Activated CD4-positive, alpha-beta memory T cell treated with anti-CD3 and anti-CD28 coated beads for 36 hours (primary cell): ENCODE data around the gene CACNA1F. TPM values are rescaled to one million over a fixed set of nuclear protein-coding genes. Genes with fewer than 3 reads are reported as not detected.
A peak's percentile ranks its signal among the peaks of the same experiment; 100 is the strongest.

Experiments used
- CTCF ChIA-PET: fragments of 350-600 bp; sonication (Branson Sonifier 250); formaldehyde crosslinking; loops from one replicate; lab custom pipeline; 2021; ENCODE audit warnings: antibody characterized with exemption, inconsistent platforms; lab: Charles Lee
- POLR2A ChIA-PET: fragments of 350-600 bp; sonication (Branson Sonifier 250); formaldehyde crosslinking; loops from one replicate; lab custom pipeline; 2021; ENCODE audit warnings: antibody characterized with exemption; lab: Charles Lee
- DNase-seq: peaks from one replicate; pipeline ENCODE4 v3.0.0-alpha.2; 2020
- H3K27ac Mint-ChIP-seq: one replicate; pipeline ENCODE4 v1.8.0; 2021; ENCODE audit warnings: mixed read lengths
- H3K27me3 Mint-ChIP-seq: one replicate; pipeline ENCODE4 v1.8.0; 2021; ENCODE audit warnings: mixed read lengths
- H3K36me3 Mint-ChIP-seq: one replicate; pipeline ENCODE4 v1.8.0; 2021; ENCODE audit warnings: mixed read lengths
- H3K4me1 Mint-ChIP-seq: one replicate; pipeline ENCODE4 v1.8.0; 2021; ENCODE audit warnings: low read depth, mixed read lengths
- H3K4me3 Mint-ChIP-seq: one replicate; pipeline ENCODE4 v1.8.0; 2021; ENCODE audit warnings: mild to moderate bottlenecking, mixed read lengths
- H3K9me3 Mint-ChIP-seq: one replicate; pipeline ENCODE4 v1.8.0; 2021; ENCODE audit warnings: mixed read lengths
- intact Hi-C: fragments of 100-400 bp; cut with micrococcal nuclease; formaldehyde crosslinking; loops from one replicate; pipeline ENCODE4 v1.15.1; 2023
- total RNA-seq, 2 experiments: library from RNA; stranded (reverse); gene quantifications; one replicate each; pipeline ENCODE4 v1.2.3, GENCODE V29; 2021

CACNA1F gene
- total RNA-seq, 2 experiments from 2014 or later = 0.51 to 0.74 TPM

DNA sequence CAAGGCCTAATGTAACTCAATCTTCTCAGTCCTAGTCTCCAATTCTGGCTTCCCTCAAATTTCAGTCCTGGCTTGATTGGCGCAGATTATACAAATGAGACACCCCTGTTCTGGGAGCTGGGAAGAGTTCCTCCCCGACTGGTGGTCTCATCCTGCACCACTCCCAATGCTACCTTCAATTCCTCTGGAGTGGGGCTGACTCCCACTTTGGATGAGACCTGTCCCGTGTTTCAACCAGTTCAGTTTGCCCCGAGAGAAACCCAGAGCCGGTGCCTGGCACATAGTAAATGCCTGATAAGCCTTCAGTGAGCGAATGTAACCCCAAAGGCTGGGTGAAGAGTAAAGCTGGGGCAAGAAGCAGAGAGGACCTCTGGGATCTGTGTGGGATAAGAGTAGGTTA is 29.1 kb downstream of the CACNA1F start:
- Mint-ChIP-seq H3K9me3 (no peaks in the 10 kb centered on the region), H3K27ac (no peak overlapping the region), H3K27me3 (no peaks in the 10 kb centered on the region), H3K4me1 (peaks cover 6% of the 10 kb centered on the region), H3K4me3 (no peak overlapping the region), H3K36me3 (no peaks in the 10 kb centered on the region)
- CTCF ChIA-PET = no interaction called here
- POLR2A ChIA-PET = no interaction called here
- intact Hi-C loops = no loop called here
- DNase-seq = no peak

GRCh38 chrX:49203536-49203935 is 29.6 kb downstream of the CACNA1F start:
- intact Hi-C loops = no loop called here
- Mint-ChIP-seq H3K27me3 (no peaks in the 10 kb centered on the region), H3K9me3 (no peaks in the 10 kb centered on the region), H3K4me3 (no peak overlapping the region), H3K27ac (no peak overlapping the region), H3K4me1 (peaks cover 11% of the 10 kb centered on the region), H3K36me3 (no peaks in the 10 kb centered on the region)
- DNase-seq = no peak
- CTCF ChIA-PET = no interaction called here
- POLR2A ChIA-PET = no interaction called here

DNA sequence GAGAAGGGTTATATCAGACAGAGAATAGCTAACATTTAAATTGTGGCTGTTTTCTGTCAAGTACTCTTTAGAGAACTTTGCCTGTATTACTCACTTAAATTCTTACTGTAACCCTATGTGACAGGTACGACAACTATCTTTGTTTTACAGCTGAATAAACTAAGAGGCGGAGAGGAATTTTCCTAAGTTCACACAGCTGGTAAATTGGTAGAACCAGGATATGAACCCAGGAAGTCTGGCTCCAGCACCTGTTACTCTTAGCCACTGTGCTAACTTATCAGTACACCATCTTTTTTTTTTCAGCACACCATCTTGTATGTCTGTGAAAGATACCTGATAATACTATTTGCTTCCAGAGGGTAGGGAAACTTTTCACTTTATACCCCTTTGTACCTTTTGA is 31.1 kb downstream of the CACNA1F start:
- intact Hi-C loops = no loop called here
- H3K27ac Mint-ChIP-seq = no peak overlapping the region
- no peak for DNase-seq
- H3K4me1 Mint-ChIP-seq = peaks cover 18% of the 10 kb centered on the region
- CTCF ChIA-PET = interaction anchor here (1.4 kb wide), 1 partner anchor 9 kb away, joined by 7 read pairs; no protein-coding TSS in a partner anchor
- no peaks in the 10 kb centered on the region for H3K36me3 Mint-ChIP-seq
- H3K9me3 Mint-ChIP-seq = no peaks in the 10 kb centered on the region
- no peaks in the 10 kb centered on the region for H3K27me3 Mint-ChIP-seq
- POLR2A ChIA-PET = interaction anchor here (0.7 kb wide), 1 partner anchor 17 kb away, joined by 5 read pairs; no protein-coding TSS in a partner anchor
- no peak overlapping the region for H3K4me3 Mint-ChIP-seq

GRCh38 chrX:49199906-49200771 is 33.0 kb downstream of the CACNA1F start, which contains the start of gene SYP:
Gene SYP, minus strand, starts transcription at chrX:49200193. Its CDS starts 7 bp downstream, at chrX:49200186.
- Mint-ChIP-seq H3K4me1 (peaks cover 18% of the 10 kb centered on the region), H3K9me3 (no peaks in the 10 kb centered on the region), H3K4me3 (peak within 1 kb of the TSS; percentile 51), H3K36me3 (no peaks in the 10 kb centered on the region), H3K27ac (peak within 1 kb of the TSS; percentile 33), H3K27me3 (no peaks in the 10 kb centered on the region)
- intact Hi-C loops = loop anchor here (2.0 to 10.0 kb wide), 2 partner anchors 69 to 245 kb away; partner anchors contain the start of genes OTUD5 and PPP1R3F
- ChIA-PET POLR2A (no interaction called here), CTCF (no interaction called here)
- DNase-seq = peak; percentile 92

GRCh38 chrX:49199315-49199595 is 33.9 kb downstream of the CACNA1F start:
- DNase-seq = no peak
- no peaks in the 10 kb centered on the region for H3K36me3 Mint-ChIP-seq
- CTCF ChIA-PET = no interaction called here
- peaks cover 20% of the 10 kb centered on the region for H3K4me1 Mint-ChIP-seq
- peak overlapping the region; percentile 47 for H3K4me3 Mint-ChIP-seq
- H3K9me3 Mint-ChIP-seq = no peaks in the 10 kb centered on the region
- intact Hi-C loops = loop anchor here (10.0 kb wide), 1 partner anchor 244 kb away; the partner anchor contains the start of gene OTUD5
- no peaks in the 10 kb centered on the region for H3K27me3 Mint-ChIP-seq
- no peak overlapping the region for H3K27ac Mint-ChIP-seq
- POLR2A ChIA-PET = no interaction called here

- Mint-ChIP-seq H3K36me3 (no peaks in the 10 kb centered on the region), H3K9me3 (no peaks in the 10 kb centered on the region), H3K4me1 (peaks cover 25% of the 10 kb centered on the region), H3K27ac (no peak overlapping the region), H3K4me3 (peak overlapping the region; percentile 47), H3K27me3 (no peaks in the 10 kb centered on the region)
- intact Hi-C loops = loop anchor here (10.0 kb wide), 1 partner anchor 244 kb away; the partner anchor contains the start of gene OTUD5
- DNase-seq = no peak
- ChIA-PET POLR2A (no interaction called here), CTCF (no interaction called here)
Observed at GRCh38 chrX:49198540-49199314, 34.4 kb downstream of the CACNA1F start.

GRCh38 chrX:49197543-49198087 is 35.5 kb downstream of the CACNA1F start:
- ChIA-PET CTCF (no interaction called here), POLR2A (no interaction called here)
- Mint-ChIP-seq H3K4me1 (peaks cover 36% of the 10 kb centered on the region), H3K27ac (no peak overlapping the region), H3K27me3 (no peaks in the 10 kb centered on the region), H3K36me3 (no peaks in the 10 kb centered on the region), H3K9me3 (no peaks in the 10 kb centered on the region), H3K4me3 (no peak overlapping the region)
- intact Hi-C loops = loop anchor here (10.0 kb wide), 1 partner anchor 243 kb away; the partner anchor contains the start of gene OTUD5
- no peak for DNase-seq

- Mint-ChIP-seq H3K27me3 (no peaks in the 10 kb centered on the region), H3K36me3 (no peaks in the 10 kb centered on the region), H3K4me3 (no peak overlapping the region), H3K4me1 (peaks cover 39% of the 10 kb centered on the region), H3K9me3 (no peaks in the 10 kb centered on the region), H3K27ac (peak overlapping the region; percentile 65)
- POLR2A ChIA-PET = interaction anchor here (1.5 kb wide), 1 partner anchor 38 kb away, joined by 4 read pairs; no protein-coding TSS in a partner anchor
- CTCF ChIA-PET = interaction anchor here (0.8 to 3.7 kb wide), 10 partner anchors 9 to 560 kb away, joined by 3 to 23 read pairs (median 7); partner anchors contain the start of gene PLP2
- peak; percentile 40 for DNase-seq
- intact Hi-C loops = loop anchor here (2.0 to 10.0 kb wide), 4 partner anchors 71 to 684 kb away; partner anchors contain the start of genes GPKOW, OTUD5 and USP27X
Observed at GRCh38 chrX:49193542-49193964, 39.6 kb downstream of the CACNA1F start.

- Mint-ChIP-seq H3K36me3 (no peaks in the 10 kb centered on the region), H3K4me1 (peaks cover 32% of the 10 kb centered on the region), H3K27me3 (no peaks in the 10 kb centered on the region), H3K9me3 (no peaks in the 10 kb centered on the region), H3K4me3 (peak overlapping the region; percentile 23), H3K27ac (peak overlapping the region; percentile 65)
- CTCF ChIA-PET = interaction anchor here (0.6 to 3.7 kb wide), 19 partner anchors 9 to 561 kb away, joined by 3 to 23 read pairs (median 5); partner anchors contain the start of genes CCDC22 and PLP2
- peak; percentile 60 for DNase-seq
- intact Hi-C loops = loop anchor here (2.0 to 10.0 kb wide), 4 partner anchors 71 to 684 kb away; partner anchors contain the start of genes GPKOW, OTUD5 and USP27X
- POLR2A ChIA-PET = interaction anchor here (0.8 to 1.5 kb wide), 3 partner anchors 20 to 83 kb away, joined by 3 to 4 read pairs (median 4); no protein-coding TSS in a partner anchor
Observed at GRCh38 chrX:49192722-49193328, 40.3 kb downstream of the CACNA1F start.

DNA sequence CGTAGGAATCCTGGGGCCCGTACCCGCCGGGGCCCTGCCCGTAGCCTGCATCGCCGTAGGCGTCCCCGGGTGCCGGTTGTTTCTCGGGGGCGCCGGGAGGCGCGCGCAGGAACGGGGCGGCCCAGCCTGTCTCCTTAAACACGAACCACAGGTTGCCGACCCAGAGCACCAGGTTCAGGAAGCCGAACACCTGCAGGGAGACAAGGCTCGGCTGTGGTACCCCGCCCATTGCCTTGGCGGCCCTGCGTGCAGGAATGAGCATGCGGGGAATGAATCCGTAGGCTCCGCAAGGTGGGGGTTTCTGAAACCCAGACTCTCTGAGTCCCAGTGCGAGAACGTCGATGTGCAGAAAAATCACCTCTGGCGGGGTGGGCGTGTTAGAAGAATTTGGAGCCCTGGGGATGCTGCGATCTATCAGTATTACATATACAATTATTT is 41.5 kb downstream of the CACNA1F start:
- CTCF ChIA-PET = interaction anchor here (0.5 to 3.7 kb wide), 7 partner anchors 19 to 562 kb away, joined by 3 to 23 read pairs (median 8); partner anchors contain the start of gene PLP2

More for the DNA sequence above, 41.5 kb downstream of the CACNA1F start:
- DNase-seq = peak; percentile 58
- Mint-ChIP-seq H3K4me1 (peaks cover 34% of the 10 kb centered on the region), H3K27ac (peak overlapping the region; percentile 91), H3K36me3 (no peaks in the 10 kb centered on the region), H3K27me3 (no peaks in the 10 kb centered on the region), H3K4me3 (peak overlapping the region; percentile 92), H3K9me3 (no peaks in the 10 kb centered on the region)
- POLR2A ChIA-PET = interaction anchor here (1.3 kb wide), 1 partner anchor 25 kb away, joined by 11 read pairs; no protein-coding TSS in a partner anchor
- intact Hi-C loops = loop anchor here (1.0 to 10.0 kb wide), 8 partner anchors 24 to 686 kb away; partner anchors contain the start of genes CCDC22, GPKOW, OTUD5 and PPP1R3F
